AG09319 (cell line): ENCODE results near the gene NPY5R.
A peak's percentile ranks its signal among the peaks of the same experiment; 100 is the strongest.

Experiments
- DNase-seq: peaks from one replicate; pipeline ENCODE4 v3.0.0-alpha.2; 2010; ENCODE audit warnings: low read depth; ENCODE audit errors: extremely low read depth
- CTCF ChIP-seq: IDR thresholded peaks from 2 replicates; pipeline ENCODE4 v1.5.1; 2011; ENCODE audit warnings: low read depth, mild to moderate bottlenecking, inconsistent platforms, low read length, moderate library complexity

The NPY5R gene

GRCh38 chr4:163331629-163332376 lies 11.9 kb upstream of the NPY5R start:
- TF ChIP-seq CTCF = no peak
- DNase-seq = no peak

- peak; percentile 51 for DNase-seq
- TF ChIP-seq CTCF = peak; percentile 88
These were observed 10.9 kb upstream of the NPY5R start, which contains the start of gene NPY1R for GRCh38 chr4:163332526-163333406. TSS of gene NPY1R (minus strand) at chr4:163332596. CDS start at chr4:163326554, 6,042 bp downstream.

- no peak for TF ChIP-seq CTCF
- DNase-seq = no peak
These were observed 8.3 kb upstream of the NPY5R start for GRCh38 chr4:163335384-163335783.

- DNase-seq = no peak
- no peak for TF ChIP-seq CTCF
These were observed 744 bp downstream of the NPY5R start for GRCh38 chr4:163344147-163345125.

- DNase-seq = no peak
- TF ChIP-seq CTCF = no peak
These were observed 7.0 kb downstream of the NPY5R start for GRCh38 chr4:163350672-163351071.

GRCh38 chr4:163353054-163353453 lies 9.4 kb downstream of the NPY5R start:
- DNase-seq = no peak
- TF ChIP-seq CTCF = no peak
